Activated CD4-positive, alpha-beta T cell treated with anti-CD3 and anti-CD28 coated beads, Interleukin-2, amount 10 ng/mL, durations not matched to agents 24 days and 14 days (primary cell): Measurements from ENCODE around the gene CHST15. TPM values are rescaled to one million over a fixed set of nuclear protein-coding genes. Genes with fewer than 3 reads are reported as not detected.

Experiments
- DNase-seq: peaks from one replicate; pipeline ENCODE4 v3.0.0; 2022
- H3K27ac Mint-ChIP-seq: one replicate; pipeline ENCODE4 v1.8.0; 2022; ENCODE audit warnings: mild to moderate bottlenecking, mixed read lengths
- H3K27me3 Mint-ChIP-seq: one replicate; pipeline ENCODE4 v1.8.0; 2022; ENCODE audit warnings: mixed read lengths
- H3K36me3 Mint-ChIP-seq: one replicate; pipeline ENCODE4 v1.8.0; 2022; ENCODE audit warnings: low read depth, mild to moderate bottlenecking, mixed read lengths
- H3K4me1 Mint-ChIP-seq: one replicate; pipeline ENCODE4 v1.8.0; 2021; ENCODE audit warnings: mixed read lengths
- H3K4me3 Mint-ChIP-seq: one replicate; pipeline ENCODE4 v1.8.0; 2022; ENCODE audit warnings: mild to moderate bottlenecking, moderate library complexity, mixed read lengths
- H3K9me3 Mint-ChIP-seq: one replicate; pipeline ENCODE4 v1.8.0; 2021; ENCODE audit warnings: mixed read lengths
- intact Hi-C: fragments of 100-400 bp; cut with micrococcal nuclease; formaldehyde crosslinking; loops from one replicate; pipeline ENCODE4 v1.15.1; 2023
- total RNA-seq: library from RNA; stranded (reverse); gene quantifications from 2 replicates; pipeline ENCODE4 v1.2.3, GENCODE V29; 2022

The CHST15 gene
- total RNA-seq, 1 donor from 2014 or later: 0.16 TPM

DNA sequence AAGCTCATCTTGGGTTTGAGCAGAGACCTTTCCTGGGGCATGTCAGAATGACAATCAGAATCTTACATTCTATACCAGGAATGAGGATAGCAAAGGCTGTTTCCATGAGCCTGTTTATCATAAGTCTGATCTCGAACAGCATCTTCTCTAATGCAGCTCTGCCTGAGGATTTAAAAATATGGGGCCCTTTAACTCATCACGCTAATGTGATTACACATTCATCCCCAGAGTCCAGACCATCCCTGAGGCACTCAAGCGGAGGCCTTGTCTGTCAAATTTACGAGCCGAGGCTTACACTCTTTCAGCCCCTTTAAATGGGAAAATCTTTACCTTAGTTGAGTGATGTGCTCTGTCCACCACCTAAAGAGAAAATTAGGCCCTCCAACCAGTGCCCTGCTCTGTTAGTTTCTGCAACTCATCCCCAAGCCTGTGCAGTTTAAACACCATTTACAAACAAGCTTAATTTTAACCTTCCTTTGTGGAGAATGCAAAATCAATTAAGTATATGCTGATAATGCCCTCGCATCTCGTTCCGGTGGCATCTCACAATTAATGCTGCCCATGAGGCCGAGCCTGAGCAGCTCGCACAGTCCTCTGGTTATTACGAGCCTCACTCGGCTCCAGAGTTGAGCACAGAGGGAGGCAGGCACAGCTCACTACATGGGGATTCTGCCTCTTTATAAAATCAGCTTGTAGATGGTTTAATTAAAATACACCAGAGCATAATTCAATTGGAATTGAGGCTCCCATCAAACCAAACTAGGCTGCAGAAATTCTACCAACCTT lies 16.0 kb downstream of the CHST15 start:
- Mint-ChIP-seq H3K4me1 (peaks cover 5% of the 10 kb centered on the region), H3K9me3 (no peaks in the 10 kb centered on the region), H3K36me3 (no peaks in the 10 kb centered on the region), H3K4me3 (no peak overlapping the region), H3K27me3 (peaks cover 5% of the 10 kb centered on the region), H3K27ac (no peak overlapping the region)
- no peak for DNase-seq
- intact Hi-C loops: no loop called here

DNA sequence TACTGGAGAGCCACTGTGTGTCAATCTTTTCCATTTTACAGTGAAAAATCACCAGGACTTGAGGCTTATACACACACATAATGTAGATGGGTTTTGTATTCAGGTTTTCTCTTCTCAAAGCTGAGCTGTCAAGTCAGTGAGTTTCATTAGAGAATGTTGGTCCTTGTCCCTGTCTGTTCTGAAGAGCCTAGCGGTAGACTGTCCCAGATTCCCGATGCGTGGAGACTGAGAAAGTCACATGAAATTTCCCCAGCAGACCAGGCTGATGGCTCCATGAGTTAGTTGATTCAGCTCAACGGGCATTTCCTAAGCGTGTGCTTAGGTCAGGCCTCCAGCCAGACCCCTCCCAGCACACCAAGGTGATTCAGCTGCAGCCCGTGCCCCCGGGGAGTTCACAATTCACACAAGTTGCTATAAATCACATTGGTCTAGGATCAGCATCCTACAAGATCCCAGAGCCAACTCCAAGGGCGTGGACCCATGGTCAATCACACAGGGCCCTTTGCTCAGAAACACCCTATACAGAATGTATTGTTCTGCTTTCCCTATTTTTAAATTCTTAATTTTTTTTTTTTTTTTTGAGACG lies 17.2 kb downstream of the CHST15 start:
- peaks cover 8% of the 10 kb centered on the region for H3K27me3 Mint-ChIP-seq
- no peaks in the 10 kb centered on the region for H3K9me3 Mint-ChIP-seq
- no peak overlapping the region for H3K27ac Mint-ChIP-seq
- peaks cover 8% of the 10 kb centered on the region for H3K4me1 Mint-ChIP-seq
- no peak overlapping the region for H3K4me3 Mint-ChIP-seq
- DNase-seq: no peak
- intact Hi-C loops: no loop called here
- no peaks in the 10 kb centered on the region for H3K36me3 Mint-ChIP-seq

GRCh38 chr10:124075231-124075955 lies 18.0 kb downstream of the CHST15 start:
- no peak overlapping the region for H3K27ac Mint-ChIP-seq
- H3K36me3 Mint-ChIP-seq: no peaks in the 10 kb centered on the region
- no peaks in the 10 kb centered on the region for H3K9me3 Mint-ChIP-seq
- no peak overlapping the region for H3K4me3 Mint-ChIP-seq
- no peak for DNase-seq
- H3K27me3 Mint-ChIP-seq: peaks cover 8% of the 10 kb centered on the region
- peaks cover 8% of the 10 kb centered on the region for H3K4me1 Mint-ChIP-seq
- intact Hi-C loops: no loop called here

- Mint-ChIP-seq H3K27ac (no peak overlapping the region), H3K27me3 (peaks cover 8% of the 10 kb centered on the region), H3K9me3 (no peaks in the 10 kb centered on the region), H3K36me3 (no peaks in the 10 kb centered on the region), H3K4me3 (peak overlapping the region; percentile 1), H3K4me1 (peaks cover 8% of the 10 kb centered on the region)
- DNase-seq: peak; percentile 61
- intact Hi-C loops: no loop called here
These were observed 18.8 kb downstream of the CHST15 start for GRCh38 chr10:124074501-124075109.

DNA sequence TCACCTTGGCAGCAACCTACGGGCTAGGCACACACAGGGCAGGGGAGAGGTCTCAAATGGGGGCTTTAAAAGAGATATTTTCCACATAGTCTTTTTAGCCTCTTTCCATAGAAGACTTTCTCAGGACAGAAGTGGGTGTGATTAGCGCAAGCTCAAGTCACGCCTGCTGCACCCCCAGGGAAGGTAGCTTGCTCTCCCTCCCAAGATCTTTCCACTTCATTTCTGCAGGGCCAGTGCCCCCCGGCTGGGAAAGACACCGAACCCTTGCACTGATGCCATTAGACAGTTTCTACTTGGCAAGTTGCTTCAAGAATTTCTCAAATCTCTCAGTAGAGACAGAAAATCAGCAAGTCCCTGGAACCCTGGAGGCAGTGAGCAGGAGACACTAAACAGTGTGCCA lies 19.4 kb downstream of the CHST15 start:
- Mint-ChIP-seq H3K4me3 (no peak overlapping the region), H3K9me3 (no peaks in the 10 kb centered on the region), H3K4me1 (peaks cover 8% of the 10 kb centered on the region), H3K27me3 (peaks cover 8% of the 10 kb centered on the region), H3K27ac (no peak overlapping the region), H3K36me3 (no peaks in the 10 kb centered on the region)
- DNase-seq: no peak
- intact Hi-C loops: no loop called here

- intact Hi-C loops: no loop called here
- Mint-ChIP-seq H3K4me3 (no peak overlapping the region), H3K4me1 (peaks cover 8% of the 10 kb centered on the region), H3K27me3 (peaks cover 8% of the 10 kb centered on the region), H3K27ac (no peak overlapping the region), H3K36me3 (no peaks in the 10 kb centered on the region), H3K9me3 (no peaks in the 10 kb centered on the region)
- DNase-seq: no peak
These were observed 20.9 kb downstream of the CHST15 start for GRCh38 chr10:124072541-124072940.

- peaks cover 8% of the 10 kb centered on the region for H3K27me3 Mint-ChIP-seq
- H3K36me3 Mint-ChIP-seq: no peaks in the 10 kb centered on the region
- H3K4me3 Mint-ChIP-seq: no peak overlapping the region
These were observed 21.3 kb downstream of the CHST15 start for GRCh38 chr10:124072106-124072505.

DNA sequence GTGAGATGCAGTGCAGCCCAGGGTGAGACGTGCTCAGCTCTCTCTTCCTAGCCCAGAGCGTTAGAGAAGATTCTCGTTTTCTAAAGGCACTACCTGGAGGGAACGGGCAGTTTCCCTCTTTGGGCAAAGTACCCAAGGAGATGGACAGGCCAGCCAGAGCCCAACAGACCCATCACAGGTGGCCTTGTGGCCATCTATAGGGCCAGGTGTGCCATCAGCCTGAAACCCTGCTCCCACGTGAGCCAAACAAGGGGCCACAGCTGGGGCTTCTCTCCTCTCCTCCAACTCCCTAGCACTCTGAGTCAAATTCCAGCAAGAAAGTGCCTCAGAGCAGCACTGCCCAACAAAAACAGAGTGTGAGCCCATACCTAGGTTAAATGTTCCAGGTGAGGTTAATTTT lies 22.3 kb downstream of the CHST15 start:
- H3K27me3 Mint-ChIP-seq: peaks cover 11% of the 10 kb centered on the region
- no peak overlapping the region for H3K4me3 Mint-ChIP-seq
- intact Hi-C loops: no loop called here

More at GRCh38 chr10:124072106-124072505, 21.3 kb downstream of the CHST15 start:
- DNase-seq: no peak
- intact Hi-C loops: no loop called here
- H3K9me3 Mint-ChIP-seq: no peaks in the 10 kb centered on the region
- no peak overlapping the region for H3K27ac Mint-ChIP-seq
- peaks cover 8% of the 10 kb centered on the region for H3K4me1 Mint-ChIP-seq

GRCh38 chr10:124070666-124071065 lies 22.7 kb downstream of the CHST15 start:
- peaks cover 11% of the 10 kb centered on the region for H3K27me3 Mint-ChIP-seq

More for the DNA sequence above, 22.3 kb downstream of the CHST15 start:
- Mint-ChIP-seq H3K36me3 (no peaks in the 10 kb centered on the region), H3K9me3 (no peaks in the 10 kb centered on the region), H3K4me1 (peaks cover 10% of the 10 kb centered on the region), H3K27ac (no peak overlapping the region)
- DNase-seq: no peak

DNA sequence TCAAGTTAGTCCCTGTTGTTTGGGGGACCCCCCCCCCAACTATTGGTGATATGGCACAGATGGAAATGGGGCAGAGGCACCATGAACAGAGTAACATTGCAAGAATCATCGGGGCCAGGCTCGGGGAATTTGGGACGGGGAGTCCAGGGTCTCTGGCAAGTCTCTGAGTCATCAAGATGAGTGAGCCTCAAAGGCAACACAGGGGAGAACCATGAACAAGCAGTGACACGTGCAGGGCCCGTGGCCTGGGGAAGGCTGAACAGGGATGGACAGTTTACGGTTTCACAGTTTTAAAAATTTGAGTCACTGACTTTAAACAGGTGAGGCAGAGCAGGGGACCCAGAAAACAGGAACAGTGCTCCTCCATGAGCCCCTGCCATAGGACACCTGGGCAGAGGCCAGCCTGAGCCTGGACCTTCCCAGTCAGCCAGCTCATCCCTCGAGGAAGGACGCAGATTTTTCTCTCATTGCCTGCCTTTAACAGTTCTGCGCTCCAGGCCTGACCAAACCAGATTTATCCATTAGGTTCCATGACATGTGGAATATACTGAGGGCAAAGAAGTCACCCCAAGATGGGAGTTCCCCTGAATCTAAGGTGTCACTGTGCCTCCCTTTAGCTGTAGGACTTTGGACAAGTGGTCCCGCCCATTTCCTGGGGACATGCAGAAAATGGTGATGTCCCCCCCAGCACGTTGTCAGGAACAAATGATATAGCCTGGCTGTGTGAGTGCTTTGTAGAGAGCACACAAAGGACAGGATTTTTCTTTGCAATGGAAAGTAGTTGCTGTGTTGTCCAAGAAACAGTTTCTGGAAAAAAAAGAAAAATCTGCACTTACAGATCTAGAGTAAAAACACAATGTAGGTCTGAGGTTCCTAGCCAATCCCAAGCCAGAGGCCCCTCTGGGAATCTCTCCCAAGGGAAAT lies 23.8 kb downstream of the CHST15 start:
- Mint-ChIP-seq H3K27me3 (peaks cover 15% of the 10 kb centered on the region), H3K36me3 (no peaks in the 10 kb centered on the region), H3K4me1 (peaks cover 13% of the 10 kb centered on the region), H3K9me3 (no peaks in the 10 kb centered on the region), H3K27ac (no peak overlapping the region), H3K4me3 (no peak overlapping the region)
- no peak for DNase-seq
- intact Hi-C loops: no loop called here

More at GRCh38 chr10:124070666-124071065, 22.7 kb downstream of the CHST15 start:
- Mint-ChIP-seq H3K4me1 (peaks cover 10% of the 10 kb centered on the region), H3K27ac (no peak overlapping the region), H3K4me3 (no peak overlapping the region), H3K36me3 (no peaks in the 10 kb centered on the region), H3K9me3 (no peaks in the 10 kb centered on the region)
- intact Hi-C loops: no loop called here
- DNase-seq: no peak

GRCh38 chr10:124068929-124069328 lies 24.5 kb downstream of the CHST15 start:
- Mint-ChIP-seq H3K4me3 (no peak overlapping the region), H3K36me3 (no peaks in the 10 kb centered on the region), H3K9me3 (no peaks in the 10 kb centered on the region), H3K27me3 (peaks cover 15% of the 10 kb centered on the region), H3K4me1 (peaks cover 15% of the 10 kb centered on the region), H3K27ac (no peak overlapping the region)
- DNase-seq: no peak
- intact Hi-C loops: no loop called here

DNA sequence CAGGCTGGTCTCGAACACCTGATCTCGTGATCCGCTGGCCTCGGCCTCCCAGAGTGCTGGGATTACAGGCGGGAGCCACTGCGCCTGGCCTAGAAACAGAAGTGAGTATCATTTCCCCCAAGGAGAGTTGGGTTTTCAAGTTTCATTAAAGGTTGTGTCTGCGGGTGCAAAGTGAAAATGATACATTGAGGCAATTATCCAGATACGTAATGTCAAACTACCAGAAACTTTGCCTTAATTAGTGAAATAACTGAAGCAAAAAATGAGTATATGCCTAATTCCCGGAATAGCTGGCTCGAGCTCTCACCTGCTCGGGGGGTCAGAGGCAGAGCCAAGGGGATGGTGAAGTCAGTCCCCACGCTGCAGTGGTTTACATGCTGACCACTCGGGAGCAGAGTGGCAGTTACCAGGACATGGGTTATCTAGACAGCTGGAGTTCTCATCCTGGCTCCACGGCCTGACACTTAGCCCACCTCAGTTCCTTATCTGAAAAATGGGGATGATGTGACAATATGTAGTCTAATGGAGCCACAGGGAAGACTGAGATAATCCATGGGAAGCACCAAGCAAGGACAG lies 25.5 kb downstream of the CHST15 start:
- peaks cover 16% of the 10 kb centered on the region for H3K4me1 Mint-ChIP-seq
- peaks cover 13% of the 10 kb centered on the region for H3K27me3 Mint-ChIP-seq
- H3K27ac Mint-ChIP-seq: no peak overlapping the region
- no peaks in the 10 kb centered on the region for H3K9me3 Mint-ChIP-seq
- intact Hi-C loops: no loop called here
- DNase-seq: no peak
- no peaks in the 10 kb centered on the region for H3K36me3 Mint-ChIP-seq
- no peak overlapping the region for H3K4me3 Mint-ChIP-seq
